Measurements from ENCODE around the gene PALLD. TPM values are rescaled to one million over a fixed set of nuclear protein-coding genes. Genes with fewer than 3 reads are reported as not detected.

PALLD gene
- total RNA-seq, 3 donors from 2014 or later: 0.94 to 2.4 (median 1.2) TPM

DNA sequence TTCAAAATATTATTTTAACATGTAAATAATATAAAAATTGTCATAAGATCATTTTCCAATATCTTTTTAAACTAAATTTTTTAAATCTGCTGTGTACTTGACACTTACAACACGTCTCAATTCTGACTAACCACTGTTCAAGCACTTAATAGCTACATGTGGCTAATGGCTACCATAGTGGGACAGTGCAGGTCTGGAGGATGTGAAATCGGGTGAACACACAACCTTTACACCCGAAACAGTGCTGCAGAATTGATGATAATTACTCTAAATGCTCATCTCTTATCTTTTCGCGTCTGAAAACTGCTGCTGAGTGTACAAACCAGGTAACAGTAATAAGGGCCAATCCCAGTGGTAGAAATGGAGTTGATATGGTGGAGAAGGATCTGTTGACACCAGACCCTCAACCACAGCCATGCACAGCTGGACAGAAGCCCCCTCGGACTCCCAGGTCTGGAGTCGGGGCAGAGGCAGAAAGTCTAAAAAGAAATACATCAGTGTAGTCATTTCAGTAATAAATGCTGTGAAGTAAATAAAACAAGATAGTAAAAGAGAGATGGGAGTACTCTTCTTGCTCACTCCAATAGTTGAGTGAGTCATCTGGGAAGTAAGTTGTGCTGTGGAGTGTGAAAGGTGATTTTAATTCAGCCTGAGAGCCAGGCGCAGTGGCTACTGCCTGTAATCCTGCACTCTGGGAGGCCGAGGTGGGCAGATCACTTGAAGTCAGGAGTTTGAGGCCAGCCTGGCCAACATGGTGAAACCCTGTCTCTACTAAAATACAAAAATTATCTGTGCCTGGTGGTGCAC lies 363.2 kb downstream of the PALLD start:
- DNase-seq (no peak), ATAC-seq (no peak)
- no peaks in the 10 kb centered on the region for H3K4me1 Mint-ChIP-seq (ENCODE audit: low read depth)
- no peak overlapping the region for H3K4me3 Mint-ChIP-seq
- no peaks in the 10 kb centered on the region for H3K36me3 Mint-ChIP-seq (ENCODE audit: insufficient read depth)
- peaks cover 4% of the 10 kb centered on the region for H3K27me3 Mint-ChIP-seq (ENCODE audit: low read depth)
- no peaks in the 10 kb centered on the region for H3K9me3 Mint-ChIP-seq

DNA sequence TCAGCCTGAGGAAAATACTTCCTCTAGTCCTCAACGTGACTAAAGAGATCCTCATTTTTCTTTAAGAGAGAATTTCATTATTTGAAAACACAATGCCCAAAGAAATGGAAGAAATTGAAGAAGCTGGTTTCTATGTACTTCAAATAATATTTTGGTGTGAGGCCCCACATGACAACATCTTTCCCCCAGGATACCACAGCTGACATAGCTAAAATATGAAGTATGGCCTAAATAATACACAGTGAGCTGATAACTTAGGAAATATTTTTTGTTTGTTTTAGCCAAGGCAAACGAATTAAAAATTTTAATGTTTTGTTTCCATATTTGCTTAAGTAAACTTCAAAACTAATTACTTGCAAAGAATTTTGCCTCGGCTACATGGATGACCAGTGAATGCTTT lies 364.0 kb downstream of the PALLD start:
- Mint-ChIP-seq H3K27me3 (ENCODE audit: low read depth) (peaks cover 4% of the 10 kb centered on the region), H3K9me3 (no peaks in the 10 kb centered on the region), H3K4me3 (no peak overlapping the region), H3K4me1 (ENCODE audit: low read depth) (no peaks in the 10 kb centered on the region), H3K36me3 (ENCODE audit: insufficient read depth) (no peaks in the 10 kb centered on the region)
- no peak for ATAC-seq
- no peak for DNase-seq

DNA sequence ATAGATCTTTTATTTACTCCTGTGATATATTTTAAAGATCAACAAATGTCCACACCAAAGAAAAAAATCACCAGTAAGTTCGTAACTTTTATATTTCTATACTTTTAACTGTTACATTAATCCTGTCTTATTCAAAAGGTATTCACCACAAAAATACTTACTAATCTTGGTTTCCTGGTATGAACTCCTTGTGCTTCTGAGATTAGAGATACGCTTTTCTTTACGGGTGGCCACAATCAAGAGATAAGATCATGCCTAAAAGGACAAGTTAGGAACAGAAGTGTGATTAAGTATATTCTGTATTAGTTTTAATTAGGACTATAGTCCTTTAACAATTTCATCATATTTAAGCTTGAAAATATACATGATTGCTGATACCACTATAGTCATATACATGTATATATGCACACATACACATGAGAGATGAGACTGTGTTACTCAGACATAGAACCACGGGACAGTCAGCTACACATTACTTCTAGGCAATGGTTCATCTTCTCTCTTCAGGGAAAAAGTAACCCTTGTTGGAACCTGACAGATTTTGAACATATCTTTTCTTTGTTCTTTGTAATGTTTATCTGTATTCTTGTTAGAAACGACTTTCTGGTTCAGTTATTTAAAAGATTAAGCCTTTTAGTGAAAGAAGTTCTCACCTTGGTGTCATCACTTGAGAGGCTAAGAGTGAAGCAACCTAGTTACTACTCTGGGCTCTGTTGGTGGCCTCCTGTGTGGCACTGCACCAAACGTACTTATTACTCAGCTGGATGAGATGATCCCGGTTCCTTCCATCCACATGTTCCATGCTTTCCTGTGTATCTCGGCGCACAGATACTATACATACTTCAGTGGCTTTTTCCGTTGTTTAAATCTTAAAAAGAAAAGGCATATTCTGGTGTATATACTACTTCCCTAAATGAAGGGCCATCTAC lies 367.1 kb downstream of the PALLD start:
- no peak overlapping the region for H3K4me3 Mint-ChIP-seq
- DNase-seq: no peak
- no peak for ATAC-seq
- H3K27me3 Mint-ChIP-seq (ENCODE audit: low read depth): peaks cover 3% of the 10 kb centered on the region
- H3K36me3 Mint-ChIP-seq (ENCODE audit: insufficient read depth): no peaks in the 10 kb centered on the region
- H3K4me1 Mint-ChIP-seq (ENCODE audit: low read depth): no peaks in the 10 kb centered on the region
- H3K9me3 Mint-ChIP-seq: no peaks in the 10 kb centered on the region

DNA sequence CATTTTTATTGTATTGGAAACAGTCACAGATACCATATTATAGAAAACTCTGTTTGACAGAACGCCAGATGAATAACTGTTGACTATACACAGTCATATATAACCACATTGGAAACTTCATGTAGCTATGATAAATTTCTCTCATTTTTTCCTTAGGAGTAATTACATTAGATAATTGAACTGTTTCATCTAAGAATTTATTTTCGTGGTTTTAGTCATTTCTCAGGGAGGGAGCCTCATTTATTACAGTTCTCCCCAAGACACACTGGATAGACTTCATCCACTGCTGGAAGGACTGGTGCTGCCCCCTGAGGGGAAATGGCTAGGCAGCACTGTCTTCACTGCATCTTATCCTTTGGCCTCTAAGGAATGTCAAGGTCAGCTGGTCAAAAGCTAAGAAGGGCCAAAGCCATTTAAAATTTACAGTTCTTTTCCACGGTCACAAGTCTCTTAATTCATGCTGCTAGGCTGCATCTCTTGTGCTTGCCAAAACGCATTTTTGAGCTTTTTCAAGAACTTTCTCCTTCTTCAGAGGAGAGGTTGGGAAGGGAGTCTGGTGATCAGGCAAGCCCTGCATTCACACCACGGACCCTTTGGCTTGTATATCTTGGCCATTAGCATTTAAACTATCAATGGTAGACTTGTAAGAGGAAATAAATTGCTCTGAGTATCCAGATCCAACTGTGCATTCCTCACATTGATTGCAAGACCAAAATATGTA lies 368.1 kb downstream of the PALLD start:
- ATAC-seq: no peak
- no peaks in the 10 kb centered on the region for H3K36me3 Mint-ChIP-seq (ENCODE audit: insufficient read depth)
- no peak overlapping the region for H3K4me3 Mint-ChIP-seq
- H3K9me3 Mint-ChIP-seq: no peaks in the 10 kb centered on the region
- peaks cover 4% of the 10 kb centered on the region for H3K27me3 Mint-ChIP-seq (ENCODE audit: low read depth)
- no peaks in the 10 kb centered on the region for H3K4me1 Mint-ChIP-seq (ENCODE audit: low read depth)
- DNase-seq: no peak

DNA sequence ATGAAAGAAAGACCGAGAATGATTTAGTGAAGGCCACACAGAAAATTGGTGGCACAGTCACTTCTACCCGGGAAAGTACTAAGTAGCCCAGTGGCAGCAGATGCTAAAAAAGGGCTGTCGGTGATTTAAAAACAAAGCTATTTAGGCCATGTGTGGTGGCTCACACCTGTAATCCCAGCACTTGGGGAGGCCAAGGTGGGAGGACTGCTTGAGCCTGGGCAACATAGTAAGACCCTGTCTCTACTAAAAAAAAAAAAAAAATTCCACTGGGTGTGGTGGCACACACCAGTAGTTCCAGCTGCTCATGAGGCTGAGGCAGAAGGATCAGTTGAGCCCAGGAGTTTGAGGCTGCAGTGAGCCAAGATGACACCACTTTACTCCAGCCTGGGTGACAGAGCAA lies 369.0 kb downstream of the PALLD start:
- DNase-seq (no peak), ATAC-seq (no peak)
- peaks cover 4% of the 10 kb centered on the region for H3K27me3 Mint-ChIP-seq (ENCODE audit: low read depth)
- H3K4me1 Mint-ChIP-seq (ENCODE audit: low read depth): no peaks in the 10 kb centered on the region
- no peaks in the 10 kb centered on the region for H3K9me3 Mint-ChIP-seq
- no peaks in the 10 kb centered on the region for H3K36me3 Mint-ChIP-seq (ENCODE audit: insufficient read depth)
- no peak overlapping the region for H3K4me3 Mint-ChIP-seq

DNA sequence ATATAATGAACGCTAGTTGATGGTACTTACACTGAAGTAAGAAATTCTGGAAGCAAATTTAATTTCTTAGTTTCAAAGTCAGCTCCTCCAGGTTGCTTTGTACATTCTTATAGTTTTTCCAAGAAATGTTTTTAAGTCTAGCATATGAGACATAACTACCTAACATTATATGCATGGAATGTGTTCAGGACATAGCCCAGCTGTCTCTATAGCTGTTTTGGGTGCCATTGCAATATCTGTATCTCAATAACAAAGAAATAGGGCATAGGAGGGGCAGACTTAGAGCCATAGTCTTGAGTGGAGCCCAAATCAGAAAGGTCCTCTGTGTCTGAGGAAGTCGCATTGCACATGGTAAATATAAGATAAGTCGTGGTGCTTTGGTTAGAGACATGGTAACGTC lies 369.8 kb downstream of the PALLD start:
- H3K27me3 Mint-ChIP-seq (ENCODE audit: low read depth): peaks cover 4% of the 10 kb centered on the region
- DNase-seq (no peak), ATAC-seq (no peak)
- no peaks in the 10 kb centered on the region for H3K4me1 Mint-ChIP-seq (ENCODE audit: low read depth)
- H3K9me3 Mint-ChIP-seq: no peaks in the 10 kb centered on the region
- H3K36me3 Mint-ChIP-seq (ENCODE audit: insufficient read depth): no peaks in the 10 kb centered on the region
- no peak overlapping the region for H3K4me3 Mint-ChIP-seq

DNA sequence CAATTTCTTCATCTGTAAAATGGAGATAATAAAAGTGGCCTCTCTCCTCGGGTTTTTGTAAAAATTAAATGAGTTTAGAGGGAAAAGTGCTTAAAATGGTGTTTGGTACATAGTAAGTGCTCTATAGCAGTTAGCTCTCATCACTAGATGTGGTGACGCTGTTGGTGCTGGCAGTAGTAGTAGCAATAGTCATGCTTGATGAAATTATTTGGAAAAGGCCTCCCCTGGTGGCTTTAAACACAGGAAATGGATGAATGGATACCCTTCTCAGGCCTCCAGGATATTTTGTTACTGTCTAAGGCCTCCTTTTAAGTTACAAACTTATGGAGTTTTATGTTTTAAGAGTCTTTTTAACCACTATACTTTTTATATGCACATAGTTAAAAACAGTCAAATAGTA lies 370.3 kb downstream of the PALLD start:
- Mint-ChIP-seq H3K4me3 (no peak overlapping the region), H3K4me1 (ENCODE audit: low read depth) (no peaks in the 10 kb centered on the region), H3K36me3 (ENCODE audit: insufficient read depth) (no peaks in the 10 kb centered on the region), H3K27me3 (ENCODE audit: low read depth) (peaks cover 4% of the 10 kb centered on the region), H3K9me3 (no peaks in the 10 kb centered on the region)
- ATAC-seq (no peak), DNase-seq (no peak)

DNA sequence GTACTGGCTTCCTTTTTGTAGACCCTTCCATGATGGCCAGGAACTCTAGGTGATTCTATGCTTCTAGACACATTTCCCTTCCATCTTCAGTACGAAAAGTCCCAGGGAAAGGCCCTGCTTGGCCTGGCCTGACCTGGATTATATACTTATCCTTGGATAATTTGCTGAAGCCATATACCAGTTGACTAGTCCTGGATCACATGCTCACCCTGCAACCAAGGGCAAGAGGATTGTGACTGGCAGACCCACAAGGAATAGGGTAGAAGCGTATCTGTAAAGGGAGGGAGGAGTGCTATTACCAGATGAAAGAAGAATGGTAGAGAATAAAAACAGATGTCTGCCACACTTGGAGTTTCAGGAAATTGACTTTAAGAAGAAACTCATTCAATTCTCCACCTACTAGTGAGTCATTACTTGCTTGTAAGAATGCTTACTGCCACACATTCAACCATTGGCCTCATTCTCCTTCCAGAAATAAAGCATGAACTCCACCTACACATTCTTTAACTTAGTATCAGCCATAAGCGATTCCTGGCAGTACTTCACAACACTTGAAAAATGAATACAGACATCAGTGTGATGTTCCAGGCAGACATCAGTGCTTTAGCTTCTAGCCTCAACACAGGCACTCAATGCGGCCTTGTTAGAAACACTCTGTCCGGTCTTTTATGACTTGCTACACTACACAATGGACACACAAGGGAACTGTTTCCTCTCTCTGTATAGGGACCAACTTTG lies 371.4 kb downstream of the PALLD start:
- ATAC-seq (peak; percentile 27 to 41), DNase-seq (no peak)
- Mint-ChIP-seq H3K4me1 (ENCODE audit: low read depth) (no peaks in the 10 kb centered on the region), H3K4me3 (no peak overlapping the region), H3K9me3 (no peaks in the 10 kb centered on the region), H3K27me3 (ENCODE audit: low read depth) (peaks cover 4% of the 10 kb centered on the region), H3K36me3 (ENCODE audit: insufficient read depth) (no peaks in the 10 kb centered on the region)

DNA sequence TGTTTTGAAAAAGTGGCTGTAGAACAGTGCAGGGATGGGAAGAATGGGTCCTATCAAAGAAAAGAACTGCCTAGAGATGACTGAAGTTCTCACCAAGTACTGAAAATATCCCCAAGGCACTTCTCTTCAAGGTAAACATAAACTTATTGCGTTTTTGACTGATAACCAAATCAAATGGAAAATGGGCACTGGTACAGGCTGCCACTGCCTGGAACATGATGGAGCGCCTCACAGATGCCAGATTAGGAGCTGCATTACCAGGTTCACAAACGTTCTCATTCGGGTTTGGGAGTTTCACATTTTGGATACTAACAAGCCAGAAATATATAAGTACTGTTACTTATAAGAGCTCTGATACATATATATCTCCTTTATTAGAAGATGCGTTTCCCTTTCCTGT lies 371.9 kb downstream of the PALLD start:
- Mint-ChIP-seq H3K9me3 (no peaks in the 10 kb centered on the region), H3K4me3 (no peak overlapping the region)

DNA sequence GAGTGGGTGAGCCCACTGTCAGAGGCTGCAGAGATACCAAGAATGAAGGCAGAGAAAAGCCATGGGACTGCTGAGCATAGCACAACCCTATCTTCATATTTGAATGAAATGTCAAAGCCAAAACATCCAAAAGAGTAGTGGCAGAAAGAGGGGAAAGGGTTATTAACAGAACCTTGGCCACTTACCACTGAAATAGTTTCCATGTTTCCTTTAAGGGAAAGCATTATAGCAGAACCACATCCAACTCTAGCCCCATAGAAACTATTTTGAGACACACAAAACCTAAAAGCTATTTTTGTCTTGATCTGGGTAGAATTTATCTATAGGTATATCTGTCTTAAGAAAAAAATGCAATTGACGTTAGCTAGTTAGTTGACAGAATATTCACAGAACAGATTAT lies 373.2 kb downstream of the PALLD start:
- no peak overlapping the region for H3K4me3 Mint-ChIP-seq
- H3K4me1 Mint-ChIP-seq (ENCODE audit: low read depth): no peaks in the 10 kb centered on the region
- ATAC-seq (no peak), DNase-seq (no peak)
- peaks cover 15% of the 10 kb centered on the region for H3K27me3 Mint-ChIP-seq (ENCODE audit: low read depth)
- H3K9me3 Mint-ChIP-seq: no peaks in the 10 kb centered on the region
- no peaks in the 10 kb centered on the region for H3K36me3 Mint-ChIP-seq (ENCODE audit: insufficient read depth)

More for the DNA sequence above, 371.9 kb downstream of the PALLD start:
- Mint-ChIP-seq H3K4me1 (ENCODE audit: low read depth) (no peaks in the 10 kb centered on the region), H3K36me3 (ENCODE audit: insufficient read depth) (no peaks in the 10 kb centered on the region), H3K27me3 (ENCODE audit: low read depth) (peaks cover 7% of the 10 kb centered on the region)
- no peak for DNase-seq
- ATAC-seq: no peak

DNA sequence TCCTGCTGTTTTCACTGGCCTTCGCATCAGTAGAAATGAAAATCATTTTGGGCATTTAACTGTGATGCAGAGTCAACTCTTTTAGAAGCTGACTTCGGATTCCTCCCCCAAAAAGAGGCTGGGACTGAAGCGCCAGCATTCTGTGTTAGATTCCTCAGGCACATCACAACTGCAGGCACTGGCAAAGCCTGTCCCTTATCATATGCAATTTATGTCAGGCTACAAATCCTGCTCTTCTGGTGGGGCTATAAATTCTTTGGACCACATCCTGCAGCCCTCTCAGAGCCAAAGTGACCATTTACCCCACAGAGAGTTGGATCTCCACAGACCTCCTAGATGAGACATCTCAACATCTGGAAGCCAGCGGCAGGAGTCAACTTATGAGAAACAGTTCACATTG lies 374.8 kb downstream of the PALLD start:
- DNase-seq (no peak), ATAC-seq (no peak)
- Mint-ChIP-seq H3K4me1 (ENCODE audit: low read depth) (no peaks in the 10 kb centered on the region), H3K27me3 (ENCODE audit: low read depth) (peaks cover 29% of the 10 kb centered on the region), H3K9me3 (no peaks in the 10 kb centered on the region), H3K4me3 (no peak overlapping the region), H3K36me3 (ENCODE audit: insufficient read depth) (no peaks in the 10 kb centered on the region)

DNA sequence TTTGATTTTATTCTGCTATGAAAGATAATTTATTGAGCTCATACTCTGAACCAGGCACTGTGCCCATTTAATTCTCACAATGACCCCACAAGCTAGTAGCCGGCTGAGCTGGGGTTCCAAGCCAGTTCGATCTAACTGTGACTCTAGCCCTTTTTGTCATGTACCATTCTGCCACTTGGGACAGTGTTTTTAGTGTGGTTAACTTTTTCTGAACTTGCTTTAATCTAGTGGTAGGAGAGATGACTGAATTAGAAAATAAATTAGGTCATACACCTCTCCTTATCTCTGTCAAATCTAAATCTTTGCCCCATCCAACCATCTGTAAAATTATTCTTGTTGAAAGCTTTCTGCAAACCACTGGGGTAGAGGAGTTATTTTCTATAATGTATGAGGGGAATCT lies 377.2 kb downstream of the PALLD start:
- DNase-seq (no peak), ATAC-seq (no peak)
- H3K4me3 Mint-ChIP-seq: no peak overlapping the region
- H3K9me3 Mint-ChIP-seq: no peaks in the 10 kb centered on the region
- peaks cover 6% of the 10 kb centered on the region for H3K4me1 Mint-ChIP-seq (ENCODE audit: low read depth)
- peaks cover 46% of the 10 kb centered on the region for H3K27me3 Mint-ChIP-seq (ENCODE audit: low read depth)
- no peaks in the 10 kb centered on the region for H3K36me3 Mint-ChIP-seq (ENCODE audit: insufficient read depth)

DNA sequence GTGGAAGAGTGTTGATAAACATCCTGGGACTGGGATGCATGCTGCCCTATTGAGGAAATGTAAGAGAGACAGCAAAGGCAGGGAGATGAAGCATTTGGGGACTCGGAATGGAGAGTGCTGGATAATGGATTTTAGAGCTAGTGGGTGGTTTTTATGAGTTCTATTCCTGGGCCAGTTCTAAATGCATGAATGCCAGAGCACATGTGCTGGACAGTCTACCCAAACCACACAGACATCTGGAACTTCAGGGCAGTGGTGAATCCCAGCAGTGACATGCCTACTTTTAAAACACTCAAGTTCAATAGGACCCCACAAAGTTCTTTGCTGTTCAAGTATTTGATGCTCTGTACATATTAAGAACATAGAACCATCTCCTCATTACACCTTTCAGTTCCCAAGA lies 379.3 kb downstream of the PALLD start:
- H3K9me3 Mint-ChIP-seq: no peaks in the 10 kb centered on the region
- no peaks in the 10 kb centered on the region for H3K36me3 Mint-ChIP-seq (ENCODE audit: insufficient read depth)
- peaks cover 8% of the 10 kb centered on the region for H3K4me1 Mint-ChIP-seq (ENCODE audit: low read depth)
- peaks cover 50% of the 10 kb centered on the region for H3K27me3 Mint-ChIP-seq (ENCODE audit: low read depth)
- DNase-seq (no peak), ATAC-seq (no peak)
- H3K4me3 Mint-ChIP-seq: no peak overlapping the region
